Measurements from ENCODE around the gene PARD6G. TPM values are rescaled to one million over a fixed set of nuclear protein-coding genes. Genes with fewer than 3 reads are reported as not detected.

Gene PARD6G
- polyA plus RNA-seq, 1 of the 3 experiments (the other 2 are of a cell fraction), result 4.3 TPM

- TF ChIP-seq EP300 (IDR thresholded peaks at IDR 0.05; ENCODE audit: borderline replicate concordance in 1 of 2, low read depth in 1 of 2, low read length in 1 of 2) (no peak), RXRA (IDR thresholded peaks at IDR 0.05; ENCODE audit: borderline replicate concordance, low read depth) (no peak)
Measured at GRCh38 chr18:80127635-80128034, 119.7 kb downstream of the PARD6G start (continued).

- no peak overlapping the region for H3K27ac ChIP-seq (ENCODE audit: low read depth in 2 of 2, low read length in 1 of 2)
- H4K20me1 ChIP-seq (ENCODE audit: insufficient read depth), result peaks cover 65% of the 10 kb centered on the region
- peaks cover 8% of the 10 kb centered on the region for H3F3A ChIP-seq (replicated peaks; ENCODE audit: insufficient read depth)
- H2AFZ ChIP-seq (ENCODE audit: low read depth), result no peak overlapping the region
- no peaks in the 10 kb centered on the region for H3K9me2 ChIP-seq
- TF ChIP-seq JUND (IDR thresholded peaks at IDR 0.05), result no peak
- TF ChIP-seq TEAD4 (IDR thresholded peaks at IDR 0.05; ENCODE audit: borderline replicate concordance, insufficient read depth), result no peak
- no peak for TF ChIP-seq CHD2 (IDR thresholded peaks at IDR 0.05; ENCODE audit: low read length, partially characterized antibody)
- no peak for TF ChIP-seq EZH2phosphoT487 (IDR thresholded peaks at IDR 0.05; ENCODE audit: borderline replicate concordance, low read depth)
- TF ChIP-seq PBX3 (IDR thresholded peaks at IDR 0.05), result no peak
- no peak for TF ChIP-seq REST (IDR thresholded peaks at IDR 0.05; ENCODE audit: low read depth, low read length)
- no peak for TF ChIP-seq GATA2 (CRISPR knock-in tag; IDR thresholded peaks at IDR 0.05)
- TF ChIP-seq RFX5 (IDR thresholded peaks at IDR 0.05; ENCODE audit: low read length), result no peak
- no peak for TF ChIP-seq POLR2AphosphoS5 (IDR thresholded peaks at IDR 0.05; ENCODE audit: low read depth, low read length)
- WGBS (ENCODE audit: low lambda C conversion rate), result 98% methylated on average over 9 of the region's 9 CpGs
- H3K9me3 ChIP-seq, result no peaks in the 10 kb centered on the region
- CTCF ChIA-PET, result no interaction called here
- no peak overlapping the region for H3K4me2 ChIP-seq
- H3K4me3 ChIP-seq (ENCODE audit: low read depth in 2 of 2, low read length in 1 of 2), result no peak overlapping the region
- no peaks in the 10 kb centered on the region for H3K27me3 ChIP-seq (ENCODE audit: insufficient read depth)
- H3K79me2 ChIP-seq (ENCODE audit: insufficient read depth), result peaks cover 97% of the 10 kb centered on the region
- H3K9ac ChIP-seq, result no peak overlapping the region
- POLR2A ChIA-PET, result no interaction called here
- H3K4me1 ChIP-seq (ENCODE audit: control insufficient read depth in 1 of 2, insufficient read depth in 2 of 2, low read depth in 1 of 2, low read length in 1 of 2), result peaks cover 0 to 3% of the 10 kb centered on the region in 2 experiments; a peak in 1 of 4 replicates
- no peak for DNase-seq
- H3K36me3 ChIP-seq (replicated peaks in 1 of 2; ENCODE audit: control insufficient read depth in 1 of 2, insufficient read depth in 2 of 2, low read length in 1 of 2), result peaks cover 7 to 30% of the 10 kb centered on the region in 2 experiments
Measured at GRCh38 chr18:80126797-80127196, 120.5 kb downstream of the PARD6G start.

GRCh38 chr18:80124131-80124530, 123.2 kb downstream of the PARD6G start:
- Histone ChIP-seq H3K27ac (ENCODE audit: low read depth in 2 of 2, low read length in 1 of 2) (no peak overlapping the region), H3K4me2 (no peak overlapping the region), H4K20me1 (ENCODE audit: insufficient read depth) (peaks cover 64% of the 10 kb centered on the region), H3K79me2 (ENCODE audit: insufficient read depth) (peaks cover 98% of the 10 kb centered on the region), H3K27me3 (ENCODE audit: insufficient read depth) (no peaks in the 10 kb centered on the region), H3K4me3 (ENCODE audit: low read depth in 2 of 2, low read length in 1 of 2) (no peak overlapping the region), H3K36me3 (replicated peaks in 1 of 2; ENCODE audit: control insufficient read depth in 1 of 2, insufficient read depth in 2 of 2, low read length in 1 of 2) (peaks cover 15 to 41% of the 10 kb centered on the region in 2 experiments), H2AFZ (ENCODE audit: low read depth) (no peak overlapping the region), H3F3A (replicated peaks; ENCODE audit: insufficient read depth) (peaks cover 8% of the 10 kb centered on the region), H3K9me3 (no peaks in the 10 kb centered on the region), H3K9ac (no peak overlapping the region), H3K9me2 (no peaks in the 10 kb centered on the region), H3K4me1 (ENCODE audit: control insufficient read depth in 1 of 2, insufficient read depth in 2 of 2, low read depth in 1 of 2, low read length in 1 of 2) (no peaks in the 10 kb centered on the region)
- no peak for DNase-seq
- CTCF ChIA-PET, result no interaction called here
- POLR2A ChIA-PET, result no interaction called here
- TF ChIP-seq FOXM1 (IDR thresholded peaks at IDR 0.05; ENCODE audit: low read depth), result no peak
- no peak for TF ChIP-seq RFX5 (IDR thresholded peaks at IDR 0.05; ENCODE audit: low read length)
- no peak for TF ChIP-seq SMC3 (IDR thresholded peaks at IDR 0.05; ENCODE audit: low read depth, low read length)
- TF ChIP-seq RXRA (IDR thresholded peaks at IDR 0.05; ENCODE audit: borderline replicate concordance, low read depth), result no peak
- TF ChIP-seq RCOR1 (IDR thresholded peaks at IDR 0.05; ENCODE audit: low read length), result no peak
- TF ChIP-seq FOXJ3 (CRISPR knock-in tag; IDR thresholded peaks at IDR 0.05), result no peak
- no peak for TF ChIP-seq MAX (IDR thresholded peaks at IDR 0.05; ENCODE audit: low read depth)
- no peak for TF ChIP-seq TCF12 (IDR thresholded peaks at IDR 0.05)
- TF ChIP-seq CHD2 (IDR thresholded peaks at IDR 0.05; ENCODE audit: low read length, partially characterized antibody), result no peak

All from SK-N-SH (cell line).